K562 (cell line): ENCODE data around the gene ODC1. TPM values are rescaled to one million over a fixed set of nuclear protein-coding genes. Genes with fewer than 3 reads are reported as not detected.

Experiments used
- AFF1 ChIP-seq, 2 experiments: fragments of 450-650 bp; IDR thresholded peaks; 2 replicates each; pipeline ENCODE4 v1.6.1; 2018; ENCODE audit warnings: mild to moderate bottlenecking in 2 of 2, low read depth in 1 of 2; ENCODE audit not compliant: partially characterized antibody in 2 of 2
- AFF4 ChIP-seq: sonication (generic); formaldehyde crosslinking; IDR thresholded peaks from 2 replicates; pipeline ENCODE4 v1.8.0; 2023; ENCODE audit warnings: mild to moderate bottlenecking, missing genetic modification reagents
- ASH1L ChIP-seq: fragments of 450-650 bp; IDR thresholded peaks from 2 replicates; pipeline ENCODE4 v1.6.1; 2018; ENCODE audit warnings: borderline replicate concordance, mild to moderate bottlenecking, low read depth; ENCODE audit not compliant: partially characterized antibody
- CBX2 ChIP-seq: fragments of 200-600 bp; sonication (generic); IDR thresholded peaks from one replicate; pipeline ENCODE4 v1.6.1; 2012; ENCODE audit warnings: mild to moderate bottlenecking, low read length, inconsistent platforms; ENCODE audit not compliant: insufficient read depth, poor library complexity, severe bottlenecking
- CBX3 ChIP-seq, 2 experiments: IDR thresholded peaks; 1 replicate in 1 of 2; 2 replicates in 1 of 2; pipeline ENCODE4 v1.6.1; 2012; ENCODE audit warnings: inconsistent platforms in 2 of 2, low read length in 2 of 2, borderline replicate concordance in 1 of 2, control low read depth in 1 of 2
- CGGBP1 ChIP-seq: fragments of 250-450 bp; sonication (Bioruptor Pico); IDR thresholded peaks from 2 replicates; pipeline ENCODE4 v1.9.0; 2021; ENCODE audit warnings: mild to moderate bottlenecking
- HCFC1 ChIP-seq: IDR thresholded peaks from 2 replicates; pipeline ENCODE4 v1.6.1; 2012; ENCODE audit warnings: low read depth, low read length, improper control_type of control experiment
- HDAC8 ChIP-seq: fragments of 450-650 bp; IDR thresholded peaks from 2 replicates; pipeline ENCODE4 v1.6.1; 2016; ENCODE audit warnings: mild to moderate bottlenecking, missing genetic modification characterization, moderate library complexity, missing compliant biosample characterization
- JUND ChIP-seq, 2 experiments: IDR thresholded peaks; 2 replicates in 1 of 2; 3 replicates in 1 of 2; pipeline ENCODE4 v1.6.1; 2011; ENCODE audit warnings: borderline replicate concordance in 2 of 2, low read depth in 2 of 2, low read length in 2 of 2, improper control_type of control experiment in 1 of 2, missing biosample characterization in 1 of 2, missing genetic modification characterization in 1 of 2, missing genetic modification reagents in 1 of 2
- KDM4B ChIP-seq, 2 experiments: fragments of 450-650 bp in 1 of 2; sonication (generic) in 1 of 2; IDR thresholded peaks; 2 replicates each; pipeline ENCODE4 v1.6.1; 2016 to 2017; ENCODE audit warnings: borderline replicate concordance in 2 of 2, antibody characterized with exemption in 1 of 2, low read depth in 1 of 2, mild to moderate bottlenecking in 1 of 2
- MCM7 ChIP-seq, 2 experiments: fragments of 450-650 bp; IDR thresholded peaks; 2 replicates each; pipeline ENCODE4 v1.6.1; 2016 to 2018
- PRPF4 ChIP-seq: fragments of 200-400 bp; formaldehyde crosslinking; IDR thresholded peaks from one replicate; pipeline ENCODE4 v1.6.1; 2017; ENCODE audit warnings: low read length, low read depth, mild to moderate bottlenecking; ENCODE audit not compliant: insufficient read depth, poor library complexity, severe bottlenecking
- PURB ChIP-seq: sonication (generic); formaldehyde crosslinking; IDR thresholded peaks from 2 replicates; pipeline ENCODE4 v1.9.0; 2021; ENCODE audit warnings: low read depth, mild to moderate bottlenecking, missing genetic modification reagents
- SIN3B ChIP-seq: fragments of 450-650 bp; IDR thresholded peaks from 2 replicates; pipeline ENCODE4 v1.6.1; 2017; ENCODE audit warnings: low read depth, mild to moderate bottlenecking, moderate library complexity
- SP1 ChIP-seq: sonication (generic); formaldehyde crosslinking; IDR thresholded peaks from 2 replicates; pipeline ENCODE4 v1.8.1; 2022; ENCODE audit warnings: mild to moderate bottlenecking, missing genetic modification reagents
- TBP ChIP-seq: optimal IDR thresholded peaks from 2 replicates; pipeline ENCODE3; 2011; ENCODE audit warnings: low read depth, low read length, improper control_type of control experiment
- ZBTB7A ChIP-seq: IDR thresholded peaks from 2 replicates; pipeline ENCODE4 v1.6.1; 2011; ENCODE audit warnings: low read depth, mild to moderate bottlenecking, low read length, moderate library complexity, borderline replicate concordance; ENCODE audit not compliant: control insufficient read depth
- ZNF134 ChIP-seq: fragments of 250-450 bp; sonication (Bioruptor Pico); conservative IDR thresholded peaks from 2 replicates; pipeline ENCODE4 v1.4.0; 2020
- ZNF436 ChIP-seq: fragments of 250-450, 450-650 bp; sonication (Bioruptor Pico); formaldehyde crosslinking; IDR thresholded peaks from 2 replicates; pipeline ENCODE4 v1.7.0; 2020; ENCODE audit warnings: mild to moderate bottlenecking
- ZNF699 ChIP-seq: fragments of 250-450 bp; sonication (Bioruptor Pico); IDR thresholded peaks from 2 replicates; pipeline ENCODE4 v1.8.0; 2021; ENCODE audit warnings: mild to moderate bottlenecking, moderate library complexity; ENCODE audit not compliant: insufficient replicate concordance
- polyA plus RNA-seq, 8 experiments: library from polyadenylated mRNA; depleted of rRNA in 4 of 8; stranded (reverse) in 5 of 8; unstranded in 3 of 8; fragments of >200 nt; fragmentation: Nextera tagmentation in 2 of 8; fragmentation: Illumina TruSeq in 1 of 8; extraction: Ambion mirVana in 2 of 8; extraction: Trizol in 1 of 8; gene quantifications; 2 replicates each; pipeline versions ENCODE4 v1.2.1 to v1.2.3, GENCODE V29; 2011 to 2014; ENCODE audit warnings: inconsistent platforms in 1 of 8, missing spikeins in 1 of 8
- total RNA-seq, 7 experiments: library from RNA; depleted of rRNA in 6 of 7; stranded (reverse); fragments of >200 nt in 6 of 7; fragmentation: Illumina TruSeq in 2 of 7; extraction: Trizol in 2 of 7; gene quantifications; 2 replicates each; pipeline versions ENCODE4 v1.2.1 to v1.2.3, GENCODE V29; 2011 to 2021; ENCODE audit warnings: low replicate concordance in 1 of 7

ODC1 gene
- total and polyA plus RNA-seq, 9 of the 15 experiments (the other 6 are each of a cell fraction or from before 2014, with no cell fraction given): 142 to 563 (median 457) TPM

GRCh38 chr2:10412380-10412779 lies 35.7 kb downstream of the ODC1 start (continued):
- TF ChIP-seq AFF1 (IDR thresholded peaks at IDR 0.05; ENCODE audit: low read depth in 1 of 2, partially characterized antibody in 2 of 2): peak in 1 of 2 experiments; percentile 45
- TF ChIP-seq KDM4B (IDR thresholded peaks at IDR 0.05; ENCODE audit: borderline replicate concordance in 2 of 2, low read depth in 1 of 2): no peak
- no peak for TF ChIP-seq AFF4 (CRISPR knock-in tag)
- TF ChIP-seq JUND (IDR thresholded peaks at IDR 0.05; ENCODE audit: borderline replicate concordance, low read depth, low read length): peak; percentile 8; the same call in 1 of the 2 replicates
- no peak; the same call in 2 of the 3 replicates for TF ChIP-seq JUND (tag; IDR thresholded peaks at IDR 0.05; ENCODE audit: borderline replicate concordance, low read depth, low read length)
- no peak for TF ChIP-seq ZBTB7A
- TF ChIP-seq ASH1L: no peak
- no peak for TF ChIP-seq SIN3B
- TF ChIP-seq PRPF4: no peak
- TF ChIP-seq HCFC1: peak; percentile 90
- TF ChIP-seq CGGBP1: no peak
- no peak for TF ChIP-seq ZNF436 (CRISPR knock-in tag)
- no peak for TF ChIP-seq SP1 (CRISPR knock-in tag)
- TF ChIP-seq CBX3 (IDR thresholded peaks at IDR 0.05; ENCODE audit: borderline replicate concordance in 1 of 2, low read length in 2 of 2): peak in 1 of 2 experiments; percentile 78; a peak in 1 of 3 replicates
- no peak for TF ChIP-seq MCM7 (IDR thresholded peaks at IDR 0.05)
- no peak for TF ChIP-seq HDAC8
- no peak for TF ChIP-seq ZNF699 (CRISPR knock-in tag)
- TF ChIP-seq PURB (CRISPR knock-in tag): no peak
- no peak for TF ChIP-seq ZNF134
- TF ChIP-seq CBX2: no peak
- peak; percentile 11 for TF ChIP-seq TBP
